GM12865 (cell line): ENCODE results near the gene SNAPC4.

Experiments used
- DNase-seq: peaks from one replicate; pipeline ENCODE4 v3.0.0; 2010; ENCODE audit warnings: low read depth
- H3K4me3 ChIP-seq: 2 replicates; pipeline ENCODE4 v1.5.1; 2011; ENCODE audit warnings: mild to moderate bottlenecking, low read depth, low read length, control low read depth
- CTCF ChIP-seq: IDR thresholded peaks from 2 replicates; pipeline ENCODE4 v1.5.1; 2011; ENCODE audit warnings: low read length, control low read depth, low read depth, inconsistent platforms; ENCODE audit not compliant: insufficient read depth; ENCODE audit errors: missing control alignments

Gene SNAPC4

GRCh38 chr9:136402067-136402466 lies 2.1 kb upstream of the SNAPC4 start:
- no peak for TF ChIP-seq CTCF
- H3K4me3 ChIP-seq: no peak overlapping the region
- DNase-seq: no peak

- no peak overlapping the region for H3K4me3 ChIP-seq
- no peak for TF ChIP-seq CTCF
- no peak for DNase-seq
These were observed 1.4 kb upstream of the SNAPC4 start for GRCh38 chr9:136401173-136401922.

GRCh38 chr9:136399176-136400037 lies 563 bp downstream of the SNAPC4 start:
- no peak for TF ChIP-seq CTCF
- peak; percentile 47 for DNase-seq
- H3K4me3 ChIP-seq: peak overlapping the region; percentile 95

- no peak for TF ChIP-seq CTCF
- H3K4me3 ChIP-seq: no peak overlapping the region
These were observed 1.7 kb downstream of the SNAPC4 start for GRCh38 chr9:136398286-136398685.

GRCh38 chr9:136397643-136398042 lies 2.3 kb downstream of the SNAPC4 start:
- no peak for DNase-seq
- no peak overlapping the region for H3K4me3 ChIP-seq
- no peak for TF ChIP-seq CTCF

More at GRCh38 chr9:136398286-136398685, 1.7 kb downstream of the SNAPC4 start:
- no peak for DNase-seq

- no peak for DNase-seq
- TF ChIP-seq CTCF: no peak
- no peak overlapping the region for H3K4me3 ChIP-seq
These were observed 3.8 kb downstream of the SNAPC4 start for GRCh38 chr9:136396219-136396515.
